MG63 (cell line): Measurements from ENCODE around the gene WDR55. TPM values are rescaled to one million over a fixed set of nuclear protein-coding genes. Genes with fewer than 3 reads are reported as not detected.

ENCODE experiments used
- total RNA-seq: library from RNA; depleted of rRNA; stranded (reverse); fragments of >200 nt; shearing (Covaris generic); gene quantifications from 2 replicates; pipeline ENCODE4 v1.2.3, GENCODE V29; 2014; ENCODE audit warnings: low replicate concordance; rRNA removed

The WDR55 gene
- total RNA-seq, 1 experiment from 2014 or later = 38.9 TPM

Other genes with a start within 250 kb of the WDR55 start
- 4.0 and 4.5 TPM in 2 replicates for gene EIF4EBP3, start 117.2 kb upstream of the WDR55 start, total RNA-seq
- gene SRA1, start 107.4 kb upstream of the WDR55 start, total RNA-seq = 62.1 and 92.9 TPM in 2 replicates
- 7.2 and 12.5 TPM in 2 replicates for gene APBB3, start 100.3 kb upstream of the WDR55 start, total RNA-seq
- 21.7 and 24.8 TPM in 2 replicates for gene SLC35A4, start 100.1 kb upstream of the WDR55 start, total RNA-seq
- 0.49 and 2.6 TPM in 2 replicates for gene CD14, start 31.7 kb upstream of the WDR55 start, total RNA-seq
- 5.5 and 10.7 TPM in 2 replicates for gene TMCO6, start 25.5 kb upstream of the WDR55 start, total RNA-seq
- 86.0 and 94.5 TPM in 2 replicates for gene NDUFA2, start 17.3 kb upstream of the WDR55 start, total RNA-seq
- gene IK, start 17.1 kb upstream of the WDR55 start, total RNA-seq = 53.6 and 96.7 TPM in 2 replicates
- gene DND1, start 8.7 kb downstream of the WDR55 start, total RNA-seq = 0.94 TPM in 1 of 2 replicates, not detected in the other
- gene HARS1, start 26.5 kb downstream of the WDR55 start, total RNA-seq = 96.9 and 116 TPM in 2 replicates
- 41.8 and 50.1 TPM in 2 replicates for gene HARS2, start 26.6 kb downstream of the WDR55 start, total RNA-seq
- gene ZMAT2, start 35.5 kb downstream of the WDR55 start, total RNA-seq = 72.7 and 90.9 TPM in 2 replicates
- 0.10 TPM in 1 of 2 replicates, not detected in the other for gene PCDHA1, start 121.2 kb downstream of the WDR55 start, total RNA-seq
- gene PCDHA2, start 129.9 kb downstream of the WDR55 start, total RNA-seq = 0.44 TPM in 1 of 2 replicates, not detected in the other
- not detected in 2 replicates for gene PCDHA3, start 136.2 kb downstream of the WDR55 start, total RNA-seq
- not detected in 2 replicates for gene PCDHA4, start 142.2 kb downstream of the WDR55 start, total RNA-seq
- not detected in 2 replicates for gene PCDHA5, start 156.7 kb downstream of the WDR55 start, total RNA-seq
- 0.86 TPM in 1 of 2 replicates, not detected in the other for gene PCDHA6, start 163.1 kb downstream of the WDR55 start, total RNA-seq
- gene PCDHA7, start 169.4 kb downstream of the WDR55 start, total RNA-seq = 0.10 TPM in 1 of 2 replicates, not detected in the other
- gene PCDHA8, start 176.3 kb downstream of the WDR55 start, total RNA-seq = not detected in 2 replicates
- gene PCDHA9, start 183.5 kb downstream of the WDR55 start, total RNA-seq = not detected in 2 replicates
- gene PCDHA10, start 191.0 kb downstream of the WDR55 start, total RNA-seq = not detected in 2 replicates
- not detected in 2 replicates for gene PCDHA11, start 204.1 kb downstream of the WDR55 start, total RNA-seq
- not detected in 2 replicates for gene PCDHA12, start 210.4 kb downstream of the WDR55 start, total RNA-seq
- gene PCDHA13, start 217.2 kb downstream of the WDR55 start, total RNA-seq = not detected in 2 replicates